Endothelial cell of umbilical vein (primary cell): ENCODE measurements around the gene ZBED4. TPM values are rescaled to one million over a fixed set of nuclear protein-coding genes. Genes with fewer than 3 reads are reported as not detected.

Experiments
- BruUV-seq: library from RNA; stranded (reverse); fragments of 400-500 nt; replicated peaks from 2 replicates; lab custom pipeline; 2021; lab: Mats Ljungman, UMichigan
- CTCF ChIA-PET: fragments of 300-600, 350-600 bp; sonication (Branson Sonifier 250); formaldehyde crosslinking; loops from one replicate; lab custom pipeline; 2021; ENCODE audit warnings: antibody characterized with exemption, inconsistent platforms; lab: Charles Lee
- POLR2A ChIA-PET: fragments of 300-600, 350-600 bp; sonication (Branson Sonifier 250); formaldehyde crosslinking; loops from one replicate; lab custom pipeline; 2021; ENCODE audit warnings: antibody characterized with exemption, inconsistent platforms; lab: Charles Lee
- DNase-seq: peaks from one replicate; pipeline ENCODE4 v3.0.0-alpha.2; 2011; ENCODE audit warnings: low read depth, low spot score
- FAIRE-seq: peaks from 2 replicates; lab custom pipeline; 2011; peaks lifted over from hg19 to GRCh38; lab: Jason Lieb, UNC
- H2AFZ ChIP-seq: 2 replicates; pipeline ENCODE4 v1.6.0; 2012; ENCODE audit warnings: low read depth, low read length, control low read depth, inconsistent platforms
- H3K27ac ChIP-seq: 2 replicates; pipeline ENCODE4 v1.5.1; 2011; ENCODE audit warnings: low read depth, mild to moderate bottlenecking, control low read depth, low read length, moderate library complexity; ENCODE audit not compliant: insufficient read depth
- H3K27me3 ChIP-seq, 2 experiments: 2 replicates each; pipeline versions ENCODE4 v1.6.0 to v1.6.1; 2011; ENCODE audit warnings: low read length in 2 of 2, mixed read lengths in 1 of 2; ENCODE audit not compliant: control insufficient read depth in 2 of 2, insufficient read depth in 2 of 2
- H3K36me3 ChIP-seq, 2 experiments: 2 replicates in 1 of 2; 3 replicates in 1 of 2; pipeline ENCODE4 v1.5.1; 2011; ENCODE audit warnings: low read length in 2 of 2, mild to moderate bottlenecking in 1 of 2, moderate library complexity in 1 of 2; ENCODE audit not compliant: control insufficient read depth in 2 of 2, insufficient read depth in 2 of 2; ENCODE audit errors: extremely low read depth in 1 of 2
- H3K4me1 ChIP-seq: 3 replicates; pipeline ENCODE4 v1.5.1; 2011; ENCODE audit warnings: mild to moderate bottlenecking, low read length; ENCODE audit not compliant: control insufficient read depth, insufficient read depth; ENCODE audit errors: extremely low read depth
- H3K4me2 ChIP-seq: 2 replicates; pipeline ENCODE4 v1.6.1; 2011; ENCODE audit warnings: low read length, control low read depth, mixed read lengths; ENCODE audit not compliant: insufficient read depth
- H3K4me3 ChIP-seq, 3 experiments: fragments of 200-600 bp in 1 of 3; sonication (generic), shearing (Covaris generic) in 1 of 3; replicated peaks in 1 of 3; 2 replicates each; pipeline ENCODE4 v1.5.1; 2011 to 2016; ENCODE audit warnings: control low read depth in 3 of 3, low read length in 3 of 3, mild to moderate bottlenecking in 2 of 3, inconsistent platforms in 1 of 3, low read depth in 1 of 3, moderate library complexity in 1 of 3; ENCODE audit not compliant: insufficient read depth in 1 of 3
- H3K79me2 ChIP-seq: 2 replicates; pipeline ENCODE4 v1.6.0; 2012; ENCODE audit warnings: low read length, inconsistent platforms; ENCODE audit not compliant: control insufficient read depth, insufficient read depth
- H3K9ac ChIP-seq: replicated peaks from 2 replicates; pipeline ENCODE3; 2011; ENCODE audit warnings: low read length, control low read depth; ENCODE audit not compliant: insufficient read depth; ENCODE audit errors: extremely low read depth
- H3K9me1 ChIP-seq: replicated peaks from 3 replicates; pipeline ENCODE4 v1.6.0; 2011; ENCODE audit warnings: mild to moderate bottlenecking, low read length; ENCODE audit not compliant: control insufficient read depth, insufficient read depth; ENCODE audit errors: extremely low read depth
- H3K9me3 ChIP-seq: replicated peaks from 2 replicates; pipeline ENCODE4 v1.5.1; 2012; ENCODE audit warnings: low read length, inconsistent platforms; ENCODE audit not compliant: control insufficient read depth, insufficient read depth
- H4K20me1 ChIP-seq: replicated peaks from 2 replicates; pipeline ENCODE3; 2011; ENCODE audit warnings: mild to moderate bottlenecking, low read length; ENCODE audit not compliant: control insufficient read depth, insufficient read depth; ENCODE audit errors: extremely low read depth
- EZH2 ChIP-seq: IDR thresholded peaks from 2 replicates; pipeline ENCODE4 v1.6.1; 2012; ENCODE audit warnings: borderline replicate concordance, low read depth, mild to moderate bottlenecking, moderate library complexity, low read length, inconsistent platforms; ENCODE audit not compliant: severe bottlenecking
- FOS ChIP-seq: IDR thresholded peaks from 2 replicates; pipeline ENCODE4 v1.6.1; 2011; ENCODE audit warnings: mild to moderate bottlenecking, low read length, moderate library complexity, borderline replicate concordance; ENCODE audit not compliant: insufficient read depth
- GATA2 ChIP-seq: IDR thresholded peaks from 2 replicates; pipeline ENCODE4 v1.7.0; 2011; ENCODE audit warnings: low read depth, mild to moderate bottlenecking, moderate library complexity, mixed read lengths, low read length; ENCODE audit not compliant: insufficient read length, insufficient read depth
- JUN ChIP-seq: IDR thresholded peaks from 2 replicates; pipeline ENCODE4 v1.6.1; 2011; ENCODE audit warnings: borderline replicate concordance, low read depth; ENCODE audit not compliant: insufficient read length, insufficient read depth
- MYC ChIP-seq: IDR thresholded peaks from one replicate; pipeline ENCODE4 v1.6.1; 2011; ENCODE audit warnings: mild to moderate bottlenecking, low read depth, low read length
- POLR2A ChIP-seq: IDR thresholded peaks from 2 replicates; pipeline ENCODE4 v1.6.1; 2012; ENCODE audit warnings: low read depth, mild to moderate bottlenecking, control low read depth, low read length
- POLR2AphosphoS5 ChIP-seq: IDR thresholded peaks from 2 replicates; pipeline ENCODE4 v1.6.1; 2012; ENCODE audit warnings: low read depth, mild to moderate bottlenecking, control low read depth, low read length, moderate library complexity; ENCODE audit not compliant: insufficient read depth
- dilution Hi-C: fragments of 300-500 bp; cut with MboI; formaldehyde crosslinking; loops from one replicate; pipeline ENCODE4 v1.15.0; 2019; ENCODE audit warnings: low sequenced_read_pairs; ENCODE audit not compliant: extremely low pct_ligation_motif_present
- intact Hi-C: fragments of 100-400 bp; cut with micrococcal nuclease; formaldehyde crosslinking; loops from one replicate; pipeline ENCODE4 v1.10.0; 2022
- polyA plus RNA-seq, 4 experiments: library from polyadenylated mRNA; depleted of rRNA in 3 of 4; stranded (reverse) in 3 of 4; unstranded in 1 of 4; fragments of >200 nt; gene quantifications; 2 replicates each; pipeline versions ENCODE4 v1.2.1 to v1.2.3, GENCODE V29; 2011 to 2012; ENCODE audit warnings: missing spikeins in 1 of 4
- total RNA-seq: library from RNA; stranded (reverse); gene quantifications from 2 replicates; pipeline ENCODE4 v1.2.3, GENCODE V29; 2021
- TF ChIP-seq, protein P1 (sequence below): IDR thresholded peaks from 2 replicates; pipeline ENCODE4 v1.6.1; 2011; ENCODE audit not compliant: insufficient read depth, insufficient read length
- TF ChIP-seq, protein P2 (sequence below), 2 donors: IDR thresholded peaks; 1 replicate in 1 of 2; 2 replicates in 1 of 2; pipeline ENCODE4 v1.5.1; 2011; ENCODE audit warnings: low read length in 2 of 2, mild to moderate bottlenecking in 2 of 2, moderate library complexity in 2 of 2, control low read depth in 1 of 2, inconsistent platforms in 1 of 2, low read depth in 1 of 2; ENCODE audit not compliant: insufficient read depth in 1 of 2; ENCODE audit errors: extremely low read depth in 1 of 2

The ZBED4 gene
- total and polyA plus RNA-seq, 2 donors (not counting 3 experiments of a cell fraction or from before 2014, with no cell fraction given): 8.6 to 18.2 TPM

DNA sequence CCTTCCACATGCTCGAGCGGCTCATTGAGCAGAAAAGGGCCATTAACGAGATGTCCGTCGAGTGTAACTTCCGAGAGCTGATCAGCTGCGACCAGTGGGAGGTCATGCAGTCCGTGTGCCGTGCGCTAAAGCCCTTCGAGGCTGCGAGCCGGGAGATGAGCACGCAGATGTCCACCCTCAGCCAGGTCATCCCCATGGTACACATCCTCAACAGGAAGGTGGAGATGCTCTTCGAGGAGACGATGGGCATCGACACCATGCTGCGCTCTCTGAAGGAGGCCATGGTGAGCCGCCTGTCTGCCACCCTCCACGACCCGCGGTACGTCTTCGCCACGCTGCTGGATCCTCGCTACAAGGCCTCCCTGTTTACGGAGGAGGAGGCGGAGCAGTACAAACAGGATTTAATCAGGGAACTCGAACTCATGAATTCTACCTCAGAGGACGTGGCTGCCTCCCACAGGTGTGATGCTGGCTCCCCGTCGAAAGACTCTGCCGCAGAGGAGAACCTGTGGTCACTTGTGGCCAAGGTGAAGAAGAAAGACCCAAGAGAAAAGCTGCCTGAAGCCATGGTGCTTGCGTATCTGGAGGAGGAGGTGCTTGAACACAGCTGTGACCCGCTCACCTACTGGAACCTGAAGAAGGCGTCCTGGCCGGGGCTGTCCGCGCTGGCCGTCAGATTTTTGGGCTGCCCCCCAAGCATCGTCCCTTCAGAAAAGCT lies 32.9 kb downstream of the ZBED4 start:
- Histone ChIP-seq H3K9me3 (no peaks in the 10 kb centered on the region), H3K4me2 (no peak overlapping the region), H3K9ac (no peak overlapping the region), H3K9me1 (no peaks in the 10 kb centered on the region), H3K4me1 (no peaks in the 10 kb centered on the region), H2AFZ (no peak overlapping the region), H3K27me3 (no peaks in the 10 kb centered on the region), H3K27ac (no peak overlapping the region), H3K4me3 (no peak overlapping the region), H4K20me1 (no peaks in the 10 kb centered on the region), H3K79me2 (peaks cover 54% of the 10 kb centered on the region), H3K36me3 (peaks cover 4 to 39% of the 10 kb centered on the region in 2 experiments)
- CTCF ChIA-PET: no interaction called here
- FAIRE-seq (no peak), DNase-seq (no peak)
- dilution Hi-C loops: no loop called here
- BruUV-seq: no TSS peak
- POLR2A ChIA-PET: no interaction called here
- TF ChIP-seq, protein P1, sequence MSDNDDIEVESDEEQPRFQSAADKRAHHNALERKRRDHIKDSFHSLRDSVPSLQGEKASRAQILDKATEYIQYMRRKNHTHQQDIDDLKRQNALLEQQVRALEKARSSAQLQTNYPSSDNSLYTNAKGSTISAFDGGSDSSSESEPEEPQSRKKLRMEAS: no peak
- TF ChIP-seq MYC (no peak), EZH2 (no peak), POLR2AphosphoS5 (no peak), JUN (no peak), GATA2 (no peak), FOS (no peak), POLR2A (no peak)
- TF ChIP-seq, protein P2, sequence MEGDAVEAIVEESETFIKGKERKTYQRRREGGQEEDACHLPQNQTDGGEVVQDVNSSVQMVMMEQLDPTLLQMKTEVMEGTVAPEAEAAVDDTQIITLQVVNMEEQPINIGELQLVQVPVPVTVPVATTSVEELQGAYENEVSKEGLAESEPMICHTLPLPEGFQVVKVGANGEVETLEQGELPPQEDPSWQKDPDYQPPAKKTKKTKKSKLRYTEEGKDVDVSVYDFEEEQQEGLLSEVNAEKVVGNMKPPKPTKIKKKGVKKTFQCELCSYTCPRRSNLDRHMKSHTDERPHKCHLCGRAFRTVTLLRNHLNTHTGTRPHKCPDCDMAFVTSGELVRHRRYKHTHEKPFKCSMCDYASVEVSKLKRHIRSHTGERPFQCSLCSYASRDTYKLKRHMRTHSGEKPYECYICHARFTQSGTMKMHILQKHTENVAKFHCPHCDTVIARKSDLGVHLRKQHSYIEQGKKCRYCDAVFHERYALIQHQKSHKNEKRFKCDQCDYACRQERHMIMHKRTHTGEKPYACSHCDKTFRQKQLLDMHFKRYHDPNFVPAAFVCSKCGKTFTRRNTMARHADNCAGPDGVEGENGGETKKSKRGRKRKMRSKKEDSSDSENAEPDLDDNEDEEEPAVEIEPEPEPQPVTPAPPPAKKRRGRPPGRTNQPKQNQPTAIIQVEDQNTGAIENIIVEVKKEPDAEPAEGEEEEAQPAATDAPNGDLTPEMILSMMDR (IDR thresholded peaks at IDR 0.05; ENCODE audit: extremely low read depth in 1 of 2, insufficient read depth in 1 of 2, low read depth in 1 of 2, low read length in 2 of 2): no peak
- intact Hi-C loops: no loop called here
